Erythroblast (primary cell): ENCODE data around the gene NRG3.

Experiments
- GATA1 ChIP-seq: IDR thresholded peaks from 2 replicates; pipeline ENCODE4 v1.6.1; 2011; ENCODE audit warnings: low read depth, mild to moderate bottlenecking, control low read depth, low read length, moderate library complexity
- POLR2A ChIP-seq: IDR thresholded peaks from 2 replicates; pipeline ENCODE4 v1.6.1; 2011; ENCODE audit warnings: mild to moderate bottlenecking, low read length

DNA sequence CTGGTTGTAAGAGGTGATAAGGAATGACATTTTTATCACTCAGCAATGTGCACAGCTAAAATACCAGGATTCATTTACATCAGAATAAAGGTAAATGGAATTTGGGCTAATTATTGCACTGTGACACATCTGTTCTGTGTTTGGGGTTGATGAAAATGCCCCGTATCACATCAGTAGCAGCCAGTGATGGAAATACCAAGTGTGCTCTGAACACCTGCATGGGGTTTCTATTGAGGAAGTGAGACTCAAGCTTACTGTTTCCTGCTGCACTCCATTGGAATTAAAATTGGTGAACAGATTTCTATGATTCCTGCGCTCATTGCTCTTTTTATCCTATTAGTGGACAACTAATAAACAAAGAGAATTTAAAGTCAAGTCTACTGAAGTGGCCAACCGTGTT lies 296.9 kb downstream of the NRG3 start:
- no peak for TF ChIP-seq POLR2A
- no peak for TF ChIP-seq GATA1
